ENCODE data around the gene ZBTB16. TPM values are rescaled to one million over a fixed set of nuclear protein-coding genes. Genes with fewer than 3 reads are reported as not detected.

ZBTB16 gene
- total and polyA plus RNA-seq, 2 of the 13 experiments (the other 11 are each of a cell fraction or from before 2014, with no cell fraction given), result not detected

GRCh38 chr11:114159802-114160632 lies 100.5 kb downstream of the ZBTB16 start (continued):
- no peak for TF ChIP-seq PRDM15 (CRISPR knock-in tag; IDR thresholded peaks at IDR 0.05)
- TF ChIP-seq ZNF605 (CRISPR knock-in tag; IDR thresholded peaks at IDR 0.05), result 0 out of 2 replicates have a peak, but pooled peaks have one; percentile 38
- TF ChIP-seq SOX13 (IDR thresholded peaks at IDR 0.05), result no peak
- peak in 1 of 2 experiments; percentile 70; a peak in 2 of 4 replicates for TF ChIP-seq SOX13 (CRISPR knock-in tag; conservative IDR thresholded peaks at IDR 0.05 in 1 of 2, IDR thresholded peaks at IDR 0.05 in 1 of 2)
- no peak for TF ChIP-seq ZNF205 (CRISPR knock-in tag; IDR thresholded peaks at IDR 0.05)
- 0 out of 2 replicates have a peak, but pooled peaks have one; percentile 32 for TF ChIP-seq PAXIP1 (CRISPR knock-in tag; conservative IDR thresholded peaks at IDR 0.05)
- peak; percentile 56 for TF ChIP-seq SAP130 (CRISPR knock-in tag; IDR thresholded peaks at IDR 0.05; ENCODE audit: low read depth)
- 0 out of 2 replicates have a peak, but pooled peaks have one; percentile 28 for TF ChIP-seq ZMYM3 (CRISPR knock-in tag; IDR thresholded peaks at IDR 0.05)
- TF ChIP-seq ZNF781 (CRISPR knock-in tag; IDR thresholded peaks at IDR 0.05; ENCODE audit: borderline replicate concordance, not compliant biosample characterization), result no peak
- TF ChIP-seq ZSCAN29 (CRISPR knock-in tag; conservative IDR thresholded peaks at IDR 0.05), result no peak
- no peak for TF ChIP-seq ZBTB21 (CRISPR knock-in tag; IDR thresholded peaks at IDR 0.05)
- no peak for TF ChIP-seq NR0B2 (CRISPR knock-in tag; IDR thresholded peaks at IDR 0.05)
- no peak for TF ChIP-seq RORA (CRISPR knock-in tag; IDR thresholded peaks at IDR 0.05)
- no peak for TF ChIP-seq ZNF597 (CRISPR knock-in tag; IDR thresholded peaks at IDR 0.05)
- peak; percentile 84 for TF ChIP-seq ELF1 (CRISPR knock-in tag; IDR thresholded peaks at IDR 0.05)
- peak; percentile 27; the same call in 1 of the 2 replicates for TF ChIP-seq YEATS2 (CRISPR knock-in tag; IDR thresholded peaks at IDR 0.05; ENCODE audit: borderline replicate concordance)
- peak; percentile 88 for TF ChIP-seq NFIC (IDR thresholded peaks at IDR 0.05; ENCODE audit: low read length)

Measured in HepG2 (cell line).